HepG2 (cell line): ENCODE measurements around the gene KCNAB1. TPM values are rescaled to one million over a fixed set of nuclear protein-coding genes. Genes with fewer than 3 reads are reported as not detected.

Experiments
- HNRNPL ChIP-seq: fragments of 200-400 bp; formaldehyde crosslinking; IDR thresholded peaks from 2 replicates; pipeline ENCODE4 v1.6.1; 2017; ENCODE audit warnings: mild to moderate bottlenecking, low read depth, low read length
- HOXA9 ChIP-seq: sonication (generic); formaldehyde crosslinking; IDR thresholded peaks from 2 replicates; pipeline ENCODE4 v1.8.1; 2022; ENCODE audit warnings: missing genetic modification reagents, mild to moderate bottlenecking, moderate library complexity, borderline replicate concordance
- ZNF446 ChIP-seq: sonication (generic); formaldehyde crosslinking; IDR thresholded peaks from 2 replicates; pipeline ENCODE4 v1.5.0; 2020; ENCODE audit warnings: mild to moderate bottlenecking, missing genetic modification reagents
- polyA plus RNA-seq, 8 experiments: library from polyadenylated mRNA; depleted of rRNA in 3 of 8; stranded (reverse) in 7 of 8; unstranded in 1 of 8; fragments of >200 nt; fragmentation: Illumina TruSeq in 4 of 8; extraction: Trizol in 4 of 8; gene quantifications; 2 replicates each; pipeline versions ENCODE4 v1.2.1 to v1.2.3, GENCODE V29; 2011 to 2016; ENCODE audit warnings: low read depth in 4 of 8, missing spikeins in 1 of 8, mixed read lengths in 1 of 8; ENCODE audit not compliant: insufficient read depth in 1 of 8
- total RNA-seq, 5 experiments: library from RNA; depleted of rRNA; stranded (reverse); fragments of >200 nt; fragmentation: Illumina TruSeq; extraction: Trizol; gene quantifications; 2 replicates each; pipeline ENCODE4 v1.2.3, GENCODE V29; 2016; ENCODE audit warnings: low read depth in 1 of 5

KCNAB1 gene
- total and polyA plus RNA-seq, 2 of the 13 experiments (the other 11 are each of a cell fraction or from before 2014, with no cell fraction given), result not detected

DNA sequence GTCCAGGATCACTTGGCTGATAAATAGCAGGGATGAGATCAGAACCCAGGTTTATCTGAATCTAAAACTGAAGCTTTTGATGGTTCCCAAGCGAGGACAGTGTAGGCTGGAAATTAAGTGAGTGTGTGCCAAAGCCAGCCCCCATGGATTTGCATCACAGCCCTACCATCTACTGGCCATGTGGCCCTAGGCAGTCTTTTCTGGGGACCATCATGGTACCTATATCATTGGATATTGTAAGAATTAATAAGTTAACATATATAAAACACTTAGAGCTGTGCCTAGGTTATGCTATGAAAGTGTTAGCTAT lies 467.3 kb downstream of the KCNAB1 start (continued):
- TF ChIP-seq HNRNPL (no peak), ZNF446 (no peak), HOXA9 (no peak)

Other genes starting within 250 kb of the KCNAB1 start
- gene GMPS, start 249.9 kb upstream of the KCNAB1 start, total RNA-seq (2016; rRNA removed; fragmentation: Illumina TruSeq; extraction: Trizol), result 85.5 and 133 TPM in 2 replicates
- 19.7 and 29.6 TPM in 2 replicates for gene GMPS, start 249.9 kb upstream of the KCNAB1 start, polyA plus RNA-seq (2011; rRNA removed)